ENCODE results near the gene SEMA4G. TPM values are rescaled to one million over a fixed set of nuclear protein-coding genes. Genes with fewer than 3 reads are reported as not detected.

SEMA4G gene
- polyA plus RNA-seq, 1 donor from 2014 or later: 1.7 TPM

DNA sequence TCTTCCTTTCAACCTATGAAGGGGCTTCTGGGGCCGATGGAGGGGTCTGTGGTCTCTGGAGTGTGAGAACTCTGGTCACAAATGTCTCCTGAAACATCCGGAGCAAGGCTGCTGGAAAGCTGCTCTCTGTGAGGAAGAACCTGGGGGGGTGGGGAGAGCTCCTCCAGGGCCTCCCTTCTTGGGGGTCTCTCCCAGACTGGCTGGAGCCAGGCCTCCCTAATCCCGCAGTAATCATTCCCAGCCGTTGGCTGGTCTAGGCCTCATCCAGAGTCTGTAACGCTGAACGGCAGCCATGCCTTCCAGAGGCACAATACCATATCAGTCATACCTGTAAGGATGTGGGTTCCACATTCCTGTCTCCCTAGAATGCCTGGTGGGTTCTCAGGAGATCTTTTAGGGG, 25.9 kb downstream of the SEMA4G start:
- no peaks in the 10 kb centered on the region for H3F3A ChIP-seq (ENCODE audit: insufficient read depth, low read length, poor library complexity, severe bottlenecking)
- peaks cover 10% of the 10 kb centered on the region for H3K27me3 ChIP-seq (ENCODE audit: insufficient read depth, low read depth, low read length)
- H3K36me3 ChIP-seq (ENCODE audit: insufficient read depth, low read length): no peaks in the 10 kb centered on the region
- no peak overlapping the region for H3K4me3 ChIP-seq (ENCODE audit: low read length)
- H3K79me2 ChIP-seq (replicated peaks; ENCODE audit: insufficient read depth, low read length): peaks cover 4% of the 10 kb centered on the region
- no peak overlapping the region for H3K27ac ChIP-seq (ENCODE audit: low read length)
- TF ChIP-seq, protein P1, sequence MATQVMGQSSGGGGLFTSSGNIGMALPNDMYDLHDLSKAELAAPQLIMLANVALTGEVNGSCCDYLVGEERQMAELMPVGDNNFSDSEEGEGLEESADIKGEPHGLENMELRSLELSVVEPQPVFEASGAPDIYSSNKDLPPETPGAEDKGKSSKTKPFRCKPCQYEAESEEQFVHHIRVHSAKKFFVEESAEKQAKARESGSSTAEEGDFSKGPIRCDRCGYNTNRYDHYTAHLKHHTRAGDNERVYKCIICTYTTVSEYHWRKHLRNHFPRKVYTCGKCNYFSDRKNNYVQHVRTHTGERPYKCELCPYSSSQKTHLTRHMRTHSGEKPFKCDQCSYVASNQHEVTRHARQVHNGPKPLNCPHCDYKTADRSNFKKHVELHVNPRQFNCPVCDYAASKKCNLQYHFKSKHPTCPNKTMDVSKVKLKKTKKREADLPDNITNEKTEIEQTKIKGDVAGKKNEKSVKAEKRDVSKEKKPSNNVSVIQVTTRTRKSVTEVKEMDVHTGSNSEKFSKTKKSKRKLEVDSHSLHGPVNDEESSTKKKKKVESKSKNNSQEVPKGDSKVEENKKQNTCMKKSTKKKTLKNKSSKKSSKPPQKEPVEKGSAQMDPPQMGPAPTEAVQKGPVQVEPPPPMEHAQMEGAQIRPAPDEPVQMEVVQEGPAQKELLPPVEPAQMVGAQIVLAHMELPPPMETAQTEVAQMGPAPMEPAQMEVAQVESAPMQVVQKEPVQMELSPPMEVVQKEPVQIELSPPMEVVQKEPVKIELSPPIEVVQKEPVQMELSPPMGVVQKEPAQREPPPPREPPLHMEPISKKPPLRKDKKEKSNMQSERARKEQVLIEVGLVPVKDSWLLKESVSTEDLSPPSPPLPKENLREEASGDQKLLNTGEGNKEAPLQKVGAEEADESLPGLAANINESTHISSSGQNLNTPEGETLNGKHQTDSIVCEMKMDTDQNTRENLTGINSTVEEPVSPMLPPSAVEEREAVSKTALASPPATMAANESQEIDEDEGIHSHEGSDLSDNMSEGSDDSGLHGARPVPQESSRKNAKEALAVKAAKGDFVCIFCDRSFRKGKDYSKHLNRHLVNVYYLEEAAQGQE (IDR thresholded peaks at IDR 0.05; ENCODE audit: borderline replicate concordance): no peak
- TF ChIP-seq RAD21 (conservative IDR thresholded peaks at IDR 0.05) (no peak), EZH2 (IDR thresholded peaks at IDR 0.05; ENCODE audit: borderline replicate concordance, insufficient read depth, low read length, poor library complexity, severe bottlenecking) (no peak), EP300 (conservative IDR thresholded peaks at IDR 0.05; ENCODE audit: poor library complexity, severe bottlenecking) (no peak), SMC3 (conservative IDR thresholded peaks at IDR 0.05; ENCODE audit: poor library complexity) (no peak), MXI1 (conservative IDR thresholded peaks at IDR 0.05; ENCODE audit: poor library complexity, severe bottlenecking) (no peak), POLR2AphosphoS5 (IDR thresholded peaks at IDR 0.05) (no peak), TAF1 (IDR thresholded peaks at IDR 0.05; ENCODE audit: low read depth) (no peak)
- TF ChIP-seq, protein P2, sequence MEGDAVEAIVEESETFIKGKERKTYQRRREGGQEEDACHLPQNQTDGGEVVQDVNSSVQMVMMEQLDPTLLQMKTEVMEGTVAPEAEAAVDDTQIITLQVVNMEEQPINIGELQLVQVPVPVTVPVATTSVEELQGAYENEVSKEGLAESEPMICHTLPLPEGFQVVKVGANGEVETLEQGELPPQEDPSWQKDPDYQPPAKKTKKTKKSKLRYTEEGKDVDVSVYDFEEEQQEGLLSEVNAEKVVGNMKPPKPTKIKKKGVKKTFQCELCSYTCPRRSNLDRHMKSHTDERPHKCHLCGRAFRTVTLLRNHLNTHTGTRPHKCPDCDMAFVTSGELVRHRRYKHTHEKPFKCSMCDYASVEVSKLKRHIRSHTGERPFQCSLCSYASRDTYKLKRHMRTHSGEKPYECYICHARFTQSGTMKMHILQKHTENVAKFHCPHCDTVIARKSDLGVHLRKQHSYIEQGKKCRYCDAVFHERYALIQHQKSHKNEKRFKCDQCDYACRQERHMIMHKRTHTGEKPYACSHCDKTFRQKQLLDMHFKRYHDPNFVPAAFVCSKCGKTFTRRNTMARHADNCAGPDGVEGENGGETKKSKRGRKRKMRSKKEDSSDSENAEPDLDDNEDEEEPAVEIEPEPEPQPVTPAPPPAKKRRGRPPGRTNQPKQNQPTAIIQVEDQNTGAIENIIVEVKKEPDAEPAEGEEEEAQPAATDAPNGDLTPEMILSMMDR (IDR thresholded peaks at IDR 0.05; ENCODE audit: poor library complexity, severe bottlenecking): no peak
- H4K20me1 ChIP-seq (ENCODE audit: insufficient read depth): no peaks in the 10 kb centered on the region
- H2AFZ ChIP-seq (ENCODE audit: low read depth, low read length): no peak overlapping the region
- H3K4me2 ChIP-seq (ENCODE audit: low read length): no peak overlapping the region
- no peaks in the 10 kb centered on the region for H3K9me2 ChIP-seq (ENCODE audit: insufficient read depth, low read length)
- H3K9ac ChIP-seq (ENCODE audit: low read length): no peak overlapping the region
- H3K9me3 ChIP-seq (ENCODE audit: low read length): no peaks in the 10 kb centered on the region

DNA sequence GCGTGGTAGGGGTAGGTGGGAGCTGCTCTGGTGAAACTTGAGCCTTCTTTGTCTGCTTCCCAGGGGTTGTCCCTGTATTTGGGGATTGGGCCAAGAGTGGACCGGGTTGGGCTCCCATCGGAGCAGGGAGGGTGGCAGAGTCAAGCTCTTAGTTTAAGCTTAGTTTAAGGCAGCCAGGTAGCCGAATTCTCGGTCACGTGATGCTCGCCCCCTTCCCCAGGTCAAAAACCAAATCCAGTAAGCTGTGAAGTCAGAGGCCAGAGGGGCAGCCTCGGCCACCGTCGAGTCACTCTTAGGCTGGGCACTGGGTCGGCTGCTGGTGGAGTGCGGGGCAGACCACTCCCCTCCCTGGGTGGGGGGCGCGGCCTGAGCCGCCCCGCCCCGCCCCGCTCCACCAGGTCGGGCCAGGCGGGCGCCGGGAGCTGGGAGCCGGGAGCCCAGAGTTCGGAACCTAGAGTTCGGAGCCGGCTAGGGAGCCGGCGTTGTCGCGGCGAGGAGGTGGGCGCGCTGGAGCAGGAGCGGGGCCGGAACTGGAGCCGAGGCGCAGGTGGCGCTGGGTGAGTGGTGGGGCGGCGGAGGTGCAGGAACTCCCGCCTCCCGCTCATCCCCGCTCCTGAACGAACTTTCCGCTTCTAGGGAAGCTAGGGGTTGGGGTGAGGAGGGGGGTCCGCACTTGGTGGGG, 27.5 kb downstream of the SEMA4G start:
- Histone ChIP-seq H3F3A (ENCODE audit: insufficient read depth, low read length, poor library complexity, severe bottlenecking) (no peaks in the 10 kb centered on the region), H3K4me3 (ENCODE audit: low read length) (peak overlapping the region; percentile 88), H3K27ac (ENCODE audit: low read length) (no peak overlapping the region), H3K9me2 (ENCODE audit: insufficient read depth, low read length) (no peaks in the 10 kb centered on the region), H3K27me3 (ENCODE audit: insufficient read depth, low read depth, low read length) (peaks cover 10% of the 10 kb centered on the region), H3K79me2 (replicated peaks; ENCODE audit: insufficient read depth, low read length) (peaks cover 16% of the 10 kb centered on the region), H3K9ac (ENCODE audit: low read length) (peak overlapping the region; percentile 96), H3K4me2 (ENCODE audit: low read length) (no peak overlapping the region), H2AFZ (ENCODE audit: low read depth, low read length) (no peak overlapping the region), H3K36me3 (ENCODE audit: insufficient read depth, low read length) (no peaks in the 10 kb centered on the region), H3K9me3 (ENCODE audit: low read length) (no peaks in the 10 kb centered on the region), H4K20me1 (ENCODE audit: insufficient read depth) (no peaks in the 10 kb centered on the region)
- TF ChIP-seq TAF1 (IDR thresholded peaks at IDR 0.05; ENCODE audit: low read depth): no peak
- no peak for TF ChIP-seq RAD21 (conservative IDR thresholded peaks at IDR 0.05)
- TF ChIP-seq, protein P2 (IDR thresholded peaks at IDR 0.05; ENCODE audit: poor library complexity, severe bottlenecking): no peak
- TF ChIP-seq EZH2 (IDR thresholded peaks at IDR 0.05; ENCODE audit: borderline replicate concordance, insufficient read depth, low read length, poor library complexity, severe bottlenecking): no peak
- TF ChIP-seq EP300 (conservative IDR thresholded peaks at IDR 0.05; ENCODE audit: poor library complexity, severe bottlenecking): no peak
- TF ChIP-seq MXI1 (conservative IDR thresholded peaks at IDR 0.05; ENCODE audit: poor library complexity, severe bottlenecking): no peak
- TF ChIP-seq, protein P1 (IDR thresholded peaks at IDR 0.05; ENCODE audit: borderline replicate concordance): no peak
- TF ChIP-seq SMC3 (conservative IDR thresholded peaks at IDR 0.05; ENCODE audit: poor library complexity): no peak
- TF ChIP-seq POLR2AphosphoS5 (IDR thresholded peaks at IDR 0.05): no peak
